HG03159 (cell line): Measurements from ENCODE around the gene ATP11A.
"Not testable (repeated sequence)": the region's sequence is repeated elsewhere in the genome, so short reads cannot be mapped to it uniquely, and the experiment has no call there.

Experiments used
- ATAC-seq: cut with Tn5 transposase; IDR thresholded peaks from one replicate; pipeline ENCODE4 v1.9.1; 2021; ENCODE audit warnings: mild to moderate bottlenecking, moderate library complexity; ENCODE audit not compliant: unreplicated experiment

Gene ATP11A

DNA sequence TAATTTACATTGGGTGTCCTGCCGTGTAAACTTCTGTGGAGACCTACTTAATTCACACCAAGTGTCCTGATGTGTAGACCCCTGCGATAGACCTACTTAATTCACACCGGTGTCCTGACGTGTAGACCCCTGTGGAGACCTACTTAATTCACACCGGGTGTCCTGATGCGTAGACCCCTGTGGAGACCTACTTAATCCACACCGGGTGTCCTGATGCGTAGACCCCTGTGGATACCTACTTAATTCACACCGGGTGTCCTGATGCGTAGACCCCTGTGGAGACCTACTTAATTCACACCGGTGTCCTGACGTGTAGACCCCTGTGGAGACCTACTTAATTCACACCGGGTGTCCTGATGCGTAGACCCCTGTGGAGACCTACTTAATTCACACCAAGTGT is 97.0 kb downstream of the ATP11A start:
- ATAC-seq = not testable (repeated sequence)

DNA sequence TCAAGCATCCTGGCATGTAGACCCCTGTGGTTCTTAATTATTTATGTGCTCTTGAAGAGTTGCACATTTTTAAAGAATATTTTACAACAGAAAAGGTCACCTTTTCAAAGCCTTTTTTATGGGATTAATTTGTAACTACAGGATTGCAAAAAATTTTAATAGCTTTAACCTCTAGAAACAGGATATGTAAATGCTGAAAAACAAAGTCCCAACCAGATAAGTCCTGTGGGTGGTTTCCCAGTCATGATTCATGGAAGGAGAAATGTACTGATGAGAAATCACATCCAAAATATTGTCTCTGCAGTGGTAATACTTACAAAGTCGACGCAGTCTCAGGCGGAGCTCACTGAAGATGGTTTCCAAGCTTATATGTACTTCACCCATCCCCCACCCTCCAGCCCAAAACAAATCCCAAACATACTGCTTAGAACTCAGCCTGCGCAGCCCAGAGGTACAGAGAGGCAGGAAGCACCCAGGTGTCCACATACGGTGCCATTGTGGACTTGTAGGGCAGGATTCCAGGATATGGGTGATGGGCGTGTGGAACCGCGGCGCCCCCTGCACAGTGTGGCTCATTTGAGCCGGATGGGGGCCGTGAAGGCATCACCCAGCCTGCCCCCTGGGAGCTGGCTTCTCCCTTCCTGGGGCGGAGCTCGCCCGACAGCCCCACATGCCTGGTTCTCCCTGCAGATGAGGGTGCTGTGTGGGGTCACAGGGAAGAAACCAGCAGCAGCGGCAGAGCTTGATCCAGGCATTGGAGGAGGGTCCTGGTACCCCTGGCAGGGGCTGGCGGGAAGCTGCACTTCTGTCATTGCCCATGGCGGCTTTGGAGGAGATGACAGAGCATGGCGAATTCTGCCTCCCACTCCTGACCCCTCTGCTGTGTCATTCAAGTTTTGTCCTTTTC is 101.2 kb downstream of the ATP11A start:
- ATAC-seq = no peak

DNA sequence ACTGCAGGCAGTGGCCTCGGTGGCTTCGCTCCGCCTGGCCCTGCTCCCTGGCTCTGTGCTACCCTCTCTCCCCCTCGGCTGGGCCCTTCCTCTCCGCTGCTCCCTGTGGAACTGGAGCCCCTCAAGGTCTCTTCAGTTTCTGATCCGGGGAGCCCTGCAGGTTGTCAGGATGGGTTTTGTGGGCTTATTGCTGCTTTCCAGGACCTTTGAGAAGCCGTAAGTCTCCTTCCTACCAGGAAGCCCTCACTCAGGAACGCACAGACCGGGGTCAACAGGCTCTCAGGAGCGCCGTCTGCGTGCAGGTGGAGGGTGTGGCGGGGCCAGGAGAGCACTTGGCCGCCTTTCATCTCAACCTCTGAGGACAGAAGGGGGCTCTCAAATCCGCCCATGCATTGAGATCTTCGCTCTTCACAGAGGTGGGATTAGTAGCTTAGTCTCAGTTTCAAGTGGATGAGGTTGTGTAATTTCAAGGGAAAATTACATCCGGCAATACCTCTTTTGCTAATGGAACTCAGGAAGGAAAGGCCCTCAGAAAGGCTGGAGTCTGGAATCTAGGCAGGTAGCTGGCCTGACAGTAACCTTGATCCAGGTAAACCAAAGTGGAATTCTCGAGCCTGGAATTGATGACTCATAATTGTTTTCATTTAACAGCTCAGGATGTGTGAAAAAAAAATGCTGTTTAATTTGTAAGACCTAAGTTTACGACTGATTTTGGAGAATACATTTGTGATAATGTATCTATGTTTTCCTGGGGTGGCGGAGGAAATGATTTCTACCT is 102.0 kb downstream of the ATP11A start:
- ATAC-seq = no peak

DNA sequence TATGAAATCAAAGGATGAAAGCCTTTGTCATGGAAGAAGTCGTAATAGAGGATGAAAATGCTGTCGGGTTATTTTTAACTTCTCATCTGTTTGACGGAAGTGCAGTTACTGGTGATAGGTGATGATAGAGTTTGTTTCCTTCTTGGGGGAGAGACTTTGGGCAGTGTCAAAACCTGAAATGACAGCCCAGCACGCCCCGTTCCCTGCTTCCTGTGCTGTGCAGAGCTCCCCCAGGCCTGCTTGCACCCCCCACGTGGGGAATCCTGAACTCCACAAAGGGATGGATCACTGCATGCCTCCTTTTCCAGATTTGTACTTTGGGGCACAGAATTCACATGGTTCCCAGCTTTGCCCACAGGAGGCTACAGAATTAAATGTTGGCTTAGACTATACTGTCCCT is 102.7 kb downstream of the ATP11A start:
- ATAC-seq = no peak

DNA sequence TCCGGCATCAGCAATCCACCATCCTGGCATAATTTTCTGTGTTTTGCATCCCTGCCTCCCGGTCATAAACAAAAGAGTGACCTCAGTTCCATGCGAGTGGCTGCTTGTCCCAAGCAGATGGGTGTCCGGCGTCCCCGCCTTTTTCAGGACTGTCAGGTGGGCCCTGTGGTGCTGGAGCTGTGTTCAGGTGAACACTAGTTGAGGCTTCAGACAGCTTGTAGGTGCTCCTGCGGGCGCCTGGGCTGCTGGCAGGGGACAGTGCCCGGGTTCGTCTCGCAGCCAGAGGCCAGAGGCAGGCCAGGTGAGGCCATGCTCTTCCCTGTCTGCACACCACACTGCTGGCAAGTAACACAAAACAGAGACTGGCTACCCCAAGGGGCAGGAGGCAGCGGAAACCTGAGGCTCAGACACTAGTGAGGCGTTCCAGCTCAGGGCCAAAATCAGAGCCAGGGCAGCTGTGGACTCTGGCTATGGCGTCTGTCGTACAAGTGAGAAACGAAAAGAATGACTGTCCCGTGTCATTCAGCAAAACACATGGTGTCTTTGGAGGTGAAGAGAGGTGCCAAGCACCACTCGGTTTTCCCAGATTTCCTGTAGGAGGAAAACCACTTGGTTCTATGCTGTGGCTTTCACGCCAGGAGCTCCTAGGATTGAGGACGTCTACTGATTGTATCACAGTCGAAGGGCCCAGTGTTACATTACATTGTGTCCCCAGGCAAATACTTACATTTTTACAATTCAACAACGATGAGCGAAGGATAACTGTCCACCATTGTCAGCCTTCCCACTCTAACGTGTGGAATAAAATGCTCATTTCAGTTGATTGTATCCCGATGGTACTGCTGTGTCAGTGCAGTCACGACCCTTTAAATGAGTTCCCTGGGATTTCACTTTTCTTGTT is 104.0 kb downstream of the ATP11A start:
- ATAC-seq = no peak

DNA sequence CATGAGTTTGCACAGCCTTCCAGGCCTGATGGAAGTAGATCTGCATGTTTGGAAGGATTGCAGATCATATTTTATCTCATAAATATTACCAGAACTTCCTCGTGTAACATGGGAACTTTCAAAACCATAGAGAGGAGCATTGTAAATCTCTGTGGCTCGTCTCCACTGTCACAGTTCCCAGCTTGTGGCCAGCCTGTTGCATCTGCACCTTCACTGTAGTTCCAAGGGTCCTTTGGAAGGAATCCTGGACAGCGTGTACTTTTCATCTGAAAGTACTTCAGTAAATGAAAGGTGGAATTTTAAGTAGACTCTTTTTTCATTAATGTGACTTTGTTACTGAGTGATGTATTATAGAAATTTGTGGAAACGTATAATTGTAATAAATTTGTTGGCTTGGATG is 105.4 kb downstream of the ATP11A start:
- no peak for ATAC-seq

DNA sequence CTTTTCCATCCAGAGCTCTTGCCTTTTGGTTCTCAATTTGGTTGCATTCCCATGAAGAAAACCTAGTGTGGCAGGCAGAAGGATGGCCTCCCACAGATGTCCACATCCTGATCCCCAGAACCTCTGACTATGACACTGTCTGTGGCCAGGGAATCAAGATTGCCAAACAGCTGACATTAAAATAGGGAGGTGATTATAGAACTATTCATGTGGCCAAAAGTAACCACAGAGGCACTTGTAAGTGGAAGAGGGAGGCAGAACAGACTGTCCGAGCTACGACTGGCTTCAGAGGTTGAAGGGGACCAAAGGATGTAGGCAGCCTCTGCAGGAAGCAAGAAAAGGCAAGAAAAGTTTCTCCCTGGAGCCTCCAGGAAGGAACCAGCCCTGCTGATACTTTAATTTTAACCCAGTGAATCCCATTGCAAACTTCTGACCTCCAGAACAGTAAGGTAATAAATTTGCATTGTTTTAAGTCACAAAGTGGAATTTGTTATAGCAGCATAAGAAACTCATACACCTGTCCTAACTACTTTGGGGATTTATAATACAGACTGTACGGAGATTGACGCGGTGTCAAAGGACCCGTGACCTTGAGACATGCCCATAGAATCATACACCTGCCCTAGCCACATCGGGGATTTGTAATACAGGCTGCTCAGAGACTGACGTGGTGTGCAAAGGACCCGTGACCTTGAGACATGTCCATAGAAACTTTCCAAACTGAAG is 106.5 kb downstream of the ATP11A start:
- ATAC-seq = no peak

DNA sequence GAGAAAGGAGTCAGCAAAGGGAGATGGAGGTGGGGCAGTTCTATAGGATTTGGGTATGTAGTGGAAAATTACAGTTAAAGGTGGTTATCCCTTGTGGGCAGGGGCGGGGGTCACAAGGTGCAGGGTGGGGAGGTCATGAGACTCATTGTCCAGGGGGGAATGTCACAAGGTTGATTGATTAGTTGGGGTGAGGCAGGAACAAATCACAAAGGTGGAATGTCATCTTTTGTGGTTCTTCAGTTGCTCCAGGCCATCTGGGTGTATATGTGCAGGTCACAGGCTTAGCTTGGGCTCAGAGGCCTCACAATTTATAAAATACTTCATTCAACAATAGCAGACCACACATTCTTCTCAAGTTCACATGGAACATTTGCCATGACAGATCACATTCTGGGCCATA is 109.6 kb downstream of the ATP11A start:
- ATAC-seq = no peak

DNA sequence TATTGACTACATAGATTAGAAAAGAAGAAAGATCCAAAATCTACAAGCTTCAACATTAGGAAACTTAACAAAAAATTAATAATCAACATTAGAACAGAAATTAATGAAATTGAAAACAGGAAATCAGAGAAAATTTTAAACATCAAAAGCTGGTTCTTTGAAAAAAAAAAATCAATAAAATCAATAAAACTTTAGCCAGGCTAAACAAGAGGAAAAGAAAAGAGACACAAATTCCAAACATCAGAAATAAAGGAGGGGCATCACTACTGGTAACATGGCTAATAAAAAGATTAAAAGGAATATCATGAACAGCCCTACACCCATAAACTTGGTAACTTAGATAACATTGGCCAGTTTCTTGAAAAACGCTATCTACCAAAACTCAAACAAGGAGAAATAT is 110.2 kb downstream of the ATP11A start:
- no peak for ATAC-seq

DNA sequence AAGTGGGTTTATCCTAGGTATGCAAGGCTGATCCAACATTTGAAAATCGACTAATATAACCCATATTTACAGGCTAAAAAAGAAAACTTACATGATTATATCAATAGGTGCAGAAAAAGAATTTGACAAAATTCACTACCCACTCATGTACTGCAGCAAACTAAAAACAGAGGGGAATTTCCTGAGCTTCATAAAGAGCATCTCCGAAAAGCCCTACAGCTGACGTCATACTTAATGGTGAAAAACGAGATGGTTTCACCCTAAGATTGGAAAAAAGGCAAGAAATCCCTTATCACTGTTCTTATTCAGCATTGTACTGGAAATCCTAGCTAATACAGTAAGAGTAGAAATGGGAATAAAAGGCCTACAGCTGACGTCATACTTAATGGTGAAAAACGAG is 111.0 kb downstream of the ATP11A start:
- not testable (repeated sequence) for ATAC-seq

DNA sequence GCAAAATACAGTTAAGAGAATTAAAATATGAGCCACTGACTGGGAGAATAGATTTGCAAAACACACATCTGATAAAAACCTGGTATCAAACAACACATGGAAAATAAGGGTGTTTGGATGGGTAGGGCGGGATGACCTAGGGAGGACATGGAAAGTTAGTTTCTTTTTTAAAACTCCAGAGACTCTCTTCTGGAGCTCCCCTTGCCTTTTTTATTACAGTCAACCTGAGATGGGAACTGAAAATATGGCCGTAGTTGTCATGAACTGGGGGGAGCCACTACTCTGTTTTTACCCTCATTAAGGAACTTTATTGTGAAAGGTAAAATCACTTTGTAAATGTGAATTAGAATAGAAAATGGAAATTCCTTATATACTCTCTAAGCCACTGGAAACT is 113.0 kb downstream of the ATP11A start:
- peak; percentile 63 for ATAC-seq

DNA sequence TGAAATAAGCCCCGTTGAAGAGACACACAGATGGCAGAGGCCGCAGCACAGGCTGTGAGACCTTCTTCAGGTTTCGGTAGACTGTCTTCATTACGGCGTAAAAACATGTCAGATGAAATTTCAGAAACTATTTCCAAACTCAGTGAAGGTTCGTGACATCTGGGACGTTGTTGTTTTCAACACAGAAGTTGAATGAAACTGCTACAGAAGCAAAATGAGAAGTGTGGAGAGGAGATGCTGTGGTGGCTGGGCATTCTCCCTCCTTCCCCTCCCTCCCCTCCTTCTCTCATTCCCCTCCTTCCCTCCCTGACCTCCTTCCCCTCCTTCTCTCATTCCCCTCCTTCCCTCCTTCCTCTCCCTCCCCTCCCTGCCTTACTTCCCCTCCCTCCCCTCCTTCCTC is 113.6 kb downstream of the ATP11A start:
- peak; percentile 66 for ATAC-seq

DNA sequence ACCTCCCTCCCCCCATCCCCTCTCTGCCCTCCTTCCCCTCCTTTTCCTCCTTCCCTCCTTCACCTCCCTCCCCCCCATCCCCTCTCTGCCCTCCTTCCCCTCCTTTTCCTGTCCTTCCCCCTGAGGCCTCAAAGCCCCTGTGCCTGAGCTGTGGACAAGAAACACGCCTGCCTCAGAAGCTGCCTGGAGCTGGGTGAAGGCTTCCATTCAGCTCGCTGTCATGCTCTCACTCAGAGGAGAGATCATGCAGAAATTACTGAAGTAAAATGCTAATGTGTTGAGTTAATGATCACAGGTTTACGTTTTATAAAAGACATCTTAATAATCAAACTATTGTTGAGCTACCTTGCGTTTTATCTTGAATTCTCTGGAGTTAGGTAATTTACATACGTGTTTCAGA is 114.5 kb downstream of the ATP11A start:
- ATAC-seq = no peak

DNA sequence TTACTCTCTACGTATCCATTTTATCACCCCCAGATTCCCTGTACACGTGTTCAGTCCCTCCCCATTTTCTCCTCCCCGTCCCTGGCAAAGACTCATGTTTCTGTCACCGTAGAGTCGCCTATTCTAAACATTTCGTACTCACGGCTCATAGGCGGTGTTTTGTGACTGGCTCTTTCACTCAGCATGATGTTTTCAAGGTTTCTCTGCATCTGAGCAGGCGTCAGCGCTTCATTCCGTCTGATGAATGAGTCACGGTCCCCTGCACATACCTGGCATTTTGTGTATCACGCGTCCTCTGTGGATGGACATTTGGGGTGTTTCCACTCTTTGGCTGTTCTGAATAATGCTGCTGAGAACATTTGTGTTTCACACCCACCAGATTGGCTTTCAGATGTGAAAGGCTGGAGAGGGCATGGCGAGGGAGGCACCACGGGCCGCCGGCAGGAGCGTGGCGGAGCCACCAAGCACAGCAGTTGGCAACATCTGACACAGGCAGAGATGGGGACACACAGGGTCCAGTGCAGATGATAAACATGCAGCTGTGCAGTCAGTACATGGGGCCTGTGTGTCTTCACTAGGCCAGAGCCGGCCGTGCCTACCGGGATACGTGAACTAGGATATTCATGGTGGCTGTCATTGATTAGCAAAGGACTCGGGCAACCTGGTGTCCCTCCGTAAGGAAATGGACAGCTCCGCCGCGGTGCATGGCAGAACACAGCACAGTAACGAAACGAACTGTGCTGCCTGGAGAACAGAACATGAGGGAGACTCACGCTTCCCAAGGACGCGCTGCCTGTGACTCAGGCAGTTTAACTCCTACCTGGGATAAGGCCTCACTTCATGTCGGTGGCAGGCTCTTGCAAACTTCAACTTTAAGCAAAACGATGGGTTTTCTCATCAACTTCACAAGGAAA is 117.2 kb downstream of the ATP11A start:
- no peak for ATAC-seq

DNA sequence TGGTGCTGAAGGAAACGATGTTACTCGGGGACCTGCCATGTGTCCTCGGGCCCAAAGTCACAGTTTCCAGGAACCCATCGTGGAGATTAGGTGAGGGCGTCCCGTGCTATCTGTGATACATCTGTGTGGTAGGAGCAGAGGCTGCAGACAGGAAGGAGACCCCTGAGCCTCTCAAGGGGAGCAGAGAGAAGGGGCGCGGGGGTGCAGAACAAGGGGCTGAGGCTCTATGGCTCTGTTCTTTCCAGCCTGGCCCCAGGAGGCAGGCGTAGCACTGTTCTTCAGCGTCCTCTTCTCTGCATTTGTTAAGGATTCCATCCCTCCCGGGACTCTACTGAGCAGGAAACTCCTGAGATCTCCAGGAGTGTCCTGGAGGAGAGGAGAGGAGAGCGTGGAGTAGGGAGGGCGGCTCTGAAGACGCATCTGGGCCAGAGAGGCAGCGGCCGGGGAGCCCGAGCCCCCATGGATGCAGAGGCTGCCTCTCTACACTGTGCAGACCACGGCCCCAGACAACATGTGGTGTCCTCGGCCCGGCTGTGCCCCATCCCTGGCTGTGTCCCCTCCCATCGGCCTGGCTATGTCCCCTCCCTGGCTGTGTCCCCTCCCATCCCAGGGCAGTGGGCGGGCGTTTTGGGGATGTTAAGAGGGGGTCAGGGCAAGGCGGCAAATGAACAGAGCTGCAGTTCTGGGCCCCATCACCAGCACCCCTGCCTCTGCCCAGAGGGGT is 118.0 kb downstream of the ATP11A start:
- no peak for ATAC-seq

DNA sequence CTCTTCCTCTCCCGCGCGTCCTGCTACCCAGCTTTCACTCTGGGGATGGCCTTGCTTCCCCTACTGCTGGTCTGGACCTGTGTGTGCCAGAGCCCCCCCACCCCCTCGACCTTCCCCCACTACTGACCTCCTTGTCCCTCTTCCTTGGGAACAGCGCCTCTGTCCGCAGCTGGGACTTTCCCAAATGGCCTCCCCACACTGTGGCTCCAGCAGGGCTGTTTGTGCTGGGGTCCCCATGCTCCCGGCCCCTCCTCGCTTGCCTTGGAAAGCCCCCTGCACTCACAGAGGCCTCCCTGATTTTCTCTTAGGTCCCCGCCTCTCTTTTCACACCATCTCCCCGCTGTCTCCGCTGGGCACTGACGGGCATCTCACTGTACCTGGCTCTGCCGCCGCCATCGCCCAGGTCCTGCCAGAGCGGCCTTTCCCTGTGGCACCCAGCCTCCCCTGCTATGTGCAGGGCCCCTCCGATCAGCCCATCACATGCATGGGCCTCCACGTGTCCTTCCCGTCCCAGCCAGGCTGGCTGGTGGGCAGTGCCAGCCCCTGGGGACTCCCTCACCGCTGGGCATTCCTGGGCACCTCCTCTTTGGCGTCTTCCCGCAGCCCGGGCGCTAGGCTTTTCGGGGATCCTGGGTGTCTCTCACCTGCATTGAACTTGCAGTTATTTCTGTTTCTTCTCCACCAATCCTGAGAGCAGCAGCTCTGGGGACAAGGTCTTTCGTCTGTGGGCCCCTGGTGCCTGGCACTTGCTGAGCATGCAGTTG is 118.7 kb downstream of the ATP11A start:
- ATAC-seq = no peak

DNA sequence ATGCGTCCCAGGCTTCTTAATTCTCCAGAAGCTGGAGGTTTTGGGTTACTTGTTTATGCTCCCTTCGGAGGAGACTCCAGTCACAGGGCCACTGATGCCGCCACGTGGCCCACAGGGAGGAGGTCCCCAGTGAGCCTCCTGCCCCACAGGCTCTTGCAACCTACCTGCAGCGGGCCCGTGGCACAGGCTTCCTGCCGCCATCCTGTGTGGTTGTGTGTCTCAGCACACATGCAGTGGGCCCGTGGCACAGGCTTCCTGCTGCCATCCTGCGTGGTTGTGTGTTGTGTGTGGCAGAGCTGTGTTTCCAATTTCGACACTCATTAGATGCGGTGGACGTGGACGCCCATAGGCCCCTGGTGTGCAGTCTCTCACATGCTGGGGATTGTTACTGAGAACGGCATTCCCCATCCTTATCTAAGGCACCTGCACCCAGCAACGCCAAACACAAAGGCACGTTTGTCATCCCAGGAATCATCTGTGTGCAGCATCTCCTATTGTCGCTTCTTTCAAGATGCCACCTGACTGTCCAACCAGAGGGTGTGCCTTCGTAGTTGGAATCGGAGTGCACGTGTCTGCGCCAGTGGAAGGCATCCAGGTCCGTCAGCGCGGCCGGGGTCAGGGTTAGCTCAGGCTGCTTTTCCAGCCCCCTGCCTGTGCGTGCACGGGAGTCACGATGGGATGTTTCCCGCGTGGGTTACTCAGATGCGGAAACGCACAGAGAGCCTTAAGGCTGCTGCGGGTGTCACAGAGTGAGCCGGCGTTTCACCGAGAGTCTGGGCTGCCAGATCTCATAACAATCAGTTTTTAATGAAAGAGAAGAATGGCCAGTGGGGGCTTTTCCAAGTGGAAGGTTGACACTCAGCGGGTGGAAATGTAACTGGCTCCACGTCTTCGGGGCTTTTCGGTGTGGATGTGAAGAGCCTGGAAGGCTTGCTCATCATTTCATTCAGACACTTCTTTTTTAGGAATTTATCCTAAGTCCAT is 119.8 kb downstream of the ATP11A start:
- ATAC-seq = no peak
